GM18507 (cell line): ENCODE results near the gene PPP4R2.

Source experiments
- DNase-seq: peaks from one replicate; pipeline ENCODE4 v3.0.0; 2011; ENCODE audit warnings: low read depth; ENCODE audit not compliant: insufficient read length; ENCODE audit errors: extremely low spot score
- FAIRE-seq: peaks from 2 replicates; lab custom pipeline; 2011; peaks lifted over from hg19 to GRCh38; lab: Jason Lieb, UNC

Gene PPP4R2

DNA sequence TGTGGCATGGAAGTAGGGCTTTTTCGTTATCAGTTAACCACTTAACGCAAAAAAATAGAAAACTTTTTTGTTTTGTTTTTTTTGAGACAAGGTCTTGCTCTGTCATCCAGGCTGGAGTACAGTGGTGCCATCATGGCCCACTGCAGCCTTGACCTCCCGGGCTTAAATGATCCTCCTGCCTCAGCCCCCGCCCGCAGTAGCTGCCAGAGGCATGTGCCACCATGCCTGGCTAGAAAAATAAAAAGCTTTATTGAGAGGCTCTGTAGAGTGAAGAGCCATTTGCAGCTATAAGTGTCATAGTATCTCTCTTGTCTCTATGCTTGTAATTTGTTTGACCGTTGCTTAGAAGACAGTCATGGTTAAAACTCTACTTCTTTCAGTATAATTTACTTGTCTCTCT, 13.5 kb downstream of the PPP4R2 start:
- DNase-seq = no peak
- no peak for FAIRE-seq

DNA sequence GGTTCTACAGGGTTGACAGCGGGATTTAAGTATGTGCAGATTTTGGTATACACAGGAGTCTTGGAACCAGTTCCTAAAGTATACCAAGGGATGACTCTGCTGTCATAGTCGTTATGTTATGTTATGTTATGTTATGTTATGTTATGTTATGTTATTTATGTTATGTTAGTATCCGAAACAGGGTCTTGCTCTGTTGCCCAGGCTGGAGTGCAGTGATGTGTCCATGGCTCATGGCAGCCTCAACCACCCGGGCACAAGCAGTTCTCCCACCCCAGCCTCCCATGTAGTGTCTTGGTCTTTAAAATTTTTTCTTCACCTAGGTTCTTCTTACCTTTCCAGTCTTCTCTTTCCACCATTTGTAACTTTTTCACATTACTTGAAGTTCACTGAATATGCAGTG, 21.7 kb downstream of the PPP4R2 start:
- DNase-seq = no peak
- FAIRE-seq = no peak

DNA sequence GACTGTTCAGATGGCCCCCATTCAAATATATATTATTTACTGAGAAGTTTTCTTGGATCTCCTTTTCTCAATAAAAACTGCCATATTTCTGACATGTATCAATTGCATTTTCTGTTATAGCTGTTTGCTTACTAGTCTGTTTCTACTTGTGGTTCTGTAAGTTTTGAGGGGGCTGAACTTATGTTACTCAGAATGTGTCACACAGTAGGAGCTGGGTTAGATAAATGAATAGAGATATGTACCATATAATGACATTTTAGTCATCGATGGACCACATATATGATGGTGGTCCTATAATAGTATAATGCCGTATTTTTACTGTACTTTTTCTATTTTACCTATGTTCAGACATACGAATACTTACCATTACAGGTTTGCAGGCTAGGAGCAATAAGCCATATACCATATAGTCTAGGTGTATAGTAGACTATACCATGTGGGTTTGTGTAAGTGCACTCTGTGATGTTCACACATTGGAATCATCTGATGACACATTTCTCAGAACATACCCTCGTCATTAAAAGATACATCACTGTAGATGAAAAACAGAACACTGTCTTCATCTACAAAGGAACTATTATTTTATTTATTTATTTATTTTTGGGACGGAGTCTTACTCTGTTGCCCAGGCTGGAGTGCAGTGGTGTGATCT, 22.3 kb downstream of the PPP4R2 start:
- DNase-seq (no peak), FAIRE-seq (no peak)

DNA sequence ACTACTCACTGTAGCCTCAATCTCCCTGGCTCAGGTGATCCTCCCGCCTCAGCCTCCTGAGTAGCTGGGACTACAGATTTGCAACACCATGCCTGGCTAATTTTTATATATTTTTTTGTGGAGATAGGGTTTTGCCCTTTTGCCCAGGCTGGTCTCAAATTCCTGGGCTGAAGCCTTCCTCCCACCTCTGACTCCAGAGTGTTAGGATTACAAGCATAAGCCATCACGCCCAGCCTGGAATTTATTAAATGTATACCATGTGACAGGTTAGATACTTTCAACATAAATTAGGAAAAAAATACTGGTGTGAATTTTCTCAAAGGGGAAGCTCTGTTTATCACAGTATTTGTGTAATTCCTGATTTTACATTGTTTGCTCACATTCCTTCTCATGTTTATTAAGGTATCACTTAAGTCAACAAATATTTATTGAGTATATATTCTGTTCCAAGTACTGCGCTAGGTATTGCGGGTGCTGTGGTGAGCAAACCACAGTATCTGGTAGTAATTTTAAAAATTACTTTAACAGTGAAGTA, 24.8 kb downstream of the PPP4R2 start:
- FAIRE-seq = no peak
- no peak for DNase-seq

DNA sequence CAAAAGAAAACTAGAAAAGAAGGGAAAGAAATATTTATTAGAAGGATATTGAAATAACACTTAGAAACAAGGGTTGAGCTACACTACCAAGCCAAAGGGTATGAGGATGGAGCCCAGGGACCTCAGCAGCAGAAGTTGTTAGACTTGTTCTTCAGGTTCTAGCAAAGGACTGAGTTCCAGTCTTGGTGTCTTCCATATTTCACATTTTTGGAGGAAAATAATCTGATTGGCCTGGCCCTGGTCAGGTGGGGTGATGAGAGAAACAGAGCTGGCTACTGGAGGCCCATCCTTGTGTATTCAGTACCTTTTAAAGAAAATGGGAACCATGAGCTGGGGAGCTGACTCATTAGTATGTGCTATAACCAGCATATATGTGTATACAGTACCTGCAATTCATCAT, 28.2 kb downstream of the PPP4R2 start:
- FAIRE-seq (no peak), DNase-seq (no peak)

DNA sequence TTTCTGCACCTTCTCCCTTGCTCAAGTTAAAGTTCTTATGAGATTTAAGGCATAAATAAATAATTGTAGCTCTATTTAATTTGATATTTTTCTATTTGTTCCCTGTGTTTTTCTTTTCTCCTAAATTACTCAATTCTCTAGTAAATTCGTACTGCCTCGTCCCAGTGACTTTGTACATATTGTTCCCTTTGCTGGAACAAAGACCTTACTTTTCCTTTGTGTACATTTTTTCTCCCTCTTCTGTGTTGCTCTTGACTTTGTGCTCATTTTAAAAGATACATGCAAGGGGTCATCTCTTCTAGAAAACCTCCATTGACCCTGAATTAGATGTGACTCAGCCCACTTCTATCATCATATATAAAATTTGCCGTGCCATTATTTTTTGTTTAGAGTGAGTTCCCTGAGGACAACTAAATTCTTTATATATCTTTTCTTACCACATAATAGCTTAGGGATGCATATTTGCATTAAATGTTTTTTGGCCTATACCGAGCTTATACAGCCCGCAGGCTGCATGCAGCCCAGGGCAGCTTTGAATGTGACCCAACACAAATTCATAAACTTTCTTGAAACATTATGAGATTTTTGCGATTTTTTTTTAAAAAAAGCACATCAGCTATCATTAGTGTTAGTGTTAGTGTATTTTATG, 29.6 kb downstream of the PPP4R2 start:
- FAIRE-seq (no peak), DNase-seq (no peak)

DNA sequence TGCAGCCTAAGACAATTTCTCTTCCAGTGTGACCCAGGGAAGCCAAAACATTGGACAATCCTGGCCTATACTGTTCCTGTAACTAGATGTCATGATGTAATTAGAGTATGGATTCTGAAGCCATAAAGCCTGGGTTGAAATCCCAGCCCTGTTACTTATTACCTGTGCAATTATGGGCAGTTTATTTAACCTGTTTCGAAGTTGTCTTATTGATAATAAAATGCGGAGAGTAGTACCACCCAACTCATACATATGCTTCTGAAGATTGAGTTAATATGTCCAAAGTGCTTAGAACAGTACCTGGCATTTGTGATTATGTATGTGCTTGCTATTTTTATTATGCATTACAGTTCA, 30.1 kb downstream of the PPP4R2 start:
- DNase-seq (no peak), FAIRE-seq (no peak)

DNA sequence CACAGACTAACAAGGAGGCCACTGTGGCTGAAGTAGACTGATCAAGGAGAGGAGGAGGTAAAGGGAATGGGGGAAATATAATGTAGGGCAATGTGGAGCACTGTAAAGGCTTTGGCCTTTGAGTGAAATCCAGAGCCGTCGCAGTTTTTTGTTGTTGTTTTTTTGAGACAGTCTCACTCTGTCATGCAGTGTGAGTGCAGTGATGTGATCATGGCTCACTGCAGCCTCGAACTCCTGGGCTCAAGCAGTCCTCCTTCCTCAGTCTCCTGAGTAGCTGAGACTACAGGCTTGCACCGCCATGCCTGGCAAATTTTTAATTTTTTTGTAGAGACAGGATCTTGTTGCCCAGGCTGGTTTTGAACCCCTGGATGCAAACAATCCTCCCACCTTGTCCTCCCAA, 32.2 kb downstream of the PPP4R2 start:
- no peak for FAIRE-seq

DNA sequence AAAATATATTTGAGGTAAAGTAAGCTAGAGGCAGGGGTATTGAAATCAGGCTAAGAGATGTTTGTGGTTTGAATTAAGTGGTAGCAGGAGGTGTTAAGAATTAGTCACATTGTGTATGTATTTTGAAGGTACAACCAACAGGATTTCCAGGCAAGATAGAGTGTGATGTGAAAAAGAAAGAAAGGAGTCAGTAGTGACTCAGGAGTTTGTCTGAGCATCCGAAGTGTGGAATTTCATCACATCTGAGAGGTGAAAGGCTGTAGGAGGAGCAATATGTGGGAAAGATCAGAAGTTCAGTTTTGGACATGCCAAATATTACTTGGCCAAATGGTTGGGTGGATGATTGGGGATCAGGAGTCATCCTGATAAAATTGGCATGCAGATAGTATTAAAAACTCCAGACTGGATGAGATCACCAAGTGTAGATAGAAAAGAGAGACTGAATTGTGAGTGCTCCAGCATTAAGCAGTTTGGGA, 32.7 kb downstream of the PPP4R2 start:
- DNase-seq (no peak), FAIRE-seq (no peak)

More for the DNA sequence above, 32.2 kb downstream of the PPP4R2 start:
- no peak for DNase-seq

DNA sequence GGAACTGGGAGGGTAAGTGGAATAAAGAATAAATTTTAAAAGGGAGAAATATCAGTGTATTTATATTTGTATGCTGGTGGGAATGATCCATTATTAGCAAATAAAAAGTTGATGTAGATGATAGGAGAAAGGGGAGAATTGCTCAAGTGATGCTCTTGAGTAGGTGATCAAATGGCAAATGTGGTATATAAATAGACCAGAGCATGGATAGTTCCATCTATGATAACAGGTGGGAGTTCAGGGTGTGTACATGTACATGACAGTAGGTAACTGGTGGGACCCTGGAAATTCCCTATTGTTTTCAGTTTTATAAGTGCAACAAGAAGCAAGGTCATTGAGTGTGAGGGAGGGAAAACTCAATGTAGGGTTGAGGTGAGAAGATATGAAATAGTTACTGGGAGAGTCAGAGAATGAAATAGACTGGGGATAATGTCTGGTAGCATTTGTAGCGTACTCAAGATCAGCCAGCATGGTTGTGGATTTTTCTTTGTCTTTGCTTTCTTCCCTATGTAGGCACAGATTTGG, 33.5 kb downstream of the PPP4R2 start:
- FAIRE-seq (no peak), DNase-seq (no peak)

DNA sequence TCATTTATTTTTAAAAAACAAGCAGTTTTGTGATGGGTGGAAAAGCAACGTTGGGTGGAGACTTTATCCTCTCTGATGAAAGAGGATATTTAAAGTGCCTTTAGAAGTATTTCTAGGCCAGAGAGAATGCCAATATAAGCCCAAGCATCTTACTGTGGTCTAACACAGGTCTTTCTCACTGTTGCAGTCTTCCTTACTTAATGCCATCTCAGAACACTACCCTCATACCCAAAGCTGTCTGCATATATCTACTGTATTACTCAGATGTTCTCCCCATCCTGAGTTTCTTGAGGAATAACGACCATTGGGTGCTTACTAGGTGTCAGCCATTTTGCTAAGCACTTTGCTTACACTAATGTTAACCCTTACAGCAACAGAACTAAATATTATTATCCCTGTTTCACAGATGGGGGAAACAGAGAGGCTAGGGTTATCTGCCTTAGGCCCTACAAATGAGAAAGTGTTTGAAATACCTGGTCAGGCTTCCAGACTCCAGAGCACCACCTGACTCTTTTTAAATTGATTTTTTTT, 35.0 kb downstream of the PPP4R2 start:
- FAIRE-seq (no peak), DNase-seq (no peak)

DNA sequence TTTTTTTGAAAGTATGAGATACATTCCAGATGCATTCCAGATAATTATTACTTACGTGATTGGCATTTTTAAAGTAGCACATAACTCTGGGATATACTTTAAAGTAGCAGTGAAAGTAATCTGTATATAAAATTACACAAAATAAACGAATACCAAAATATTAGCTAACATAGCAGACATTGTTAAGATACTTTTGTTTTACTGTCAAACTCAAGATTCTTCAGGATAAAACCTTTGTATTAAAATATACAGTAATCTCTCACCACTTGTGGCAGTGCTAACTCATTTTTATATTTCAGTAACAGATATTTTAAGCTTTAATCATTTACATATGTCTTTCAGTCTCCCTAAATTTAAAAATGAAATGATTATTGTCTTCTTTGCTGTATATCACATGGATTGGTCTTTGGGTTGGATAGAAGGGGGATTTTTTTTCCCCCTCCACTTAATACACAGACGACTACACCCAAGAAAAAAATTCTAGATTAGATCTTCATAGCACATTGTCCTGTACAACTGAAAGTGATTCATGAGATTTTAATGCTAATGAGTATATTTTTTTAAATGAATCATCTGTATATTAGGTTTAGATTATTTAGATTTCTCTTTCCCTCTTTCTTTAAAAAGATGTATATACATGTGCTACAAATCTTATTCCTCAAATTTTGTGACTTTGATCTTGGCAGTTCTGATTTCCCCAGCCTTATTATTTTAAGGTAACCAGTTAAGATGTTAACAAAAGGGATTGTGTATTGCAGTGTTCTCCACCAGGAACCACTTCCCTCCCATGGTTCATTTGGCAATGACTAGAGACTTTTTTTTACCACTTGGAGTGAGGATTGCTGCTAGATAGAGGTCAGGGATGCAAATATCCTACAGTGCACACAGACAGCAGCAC, 40.3 kb downstream of the PPP4R2 start:
- peak; percentile 39 for FAIRE-seq

DNA sequence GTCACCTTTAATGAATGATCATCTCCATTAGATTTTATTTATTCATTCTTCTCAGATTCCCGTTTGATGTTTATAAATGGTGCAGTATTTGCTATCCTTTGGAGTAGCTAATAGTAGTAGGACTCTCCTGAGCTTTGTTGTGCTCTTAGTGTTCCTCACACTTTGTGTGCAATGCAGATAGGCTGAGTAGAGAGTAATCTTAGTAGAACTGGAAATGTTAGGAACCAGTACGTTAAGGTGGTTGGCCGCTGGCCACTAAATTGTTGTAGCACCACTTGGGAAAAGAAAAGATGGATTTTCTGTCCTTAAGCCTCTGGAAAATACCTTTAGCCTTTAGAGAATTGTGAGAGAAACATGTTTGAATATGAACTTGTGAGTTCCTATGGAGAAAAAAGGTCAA, 44.9 kb downstream of the PPP4R2 start:
- FAIRE-seq = no peak

More for the DNA sequence above, 40.3 kb downstream of the PPP4R2 start:
- DNase-seq = no peak

DNA sequence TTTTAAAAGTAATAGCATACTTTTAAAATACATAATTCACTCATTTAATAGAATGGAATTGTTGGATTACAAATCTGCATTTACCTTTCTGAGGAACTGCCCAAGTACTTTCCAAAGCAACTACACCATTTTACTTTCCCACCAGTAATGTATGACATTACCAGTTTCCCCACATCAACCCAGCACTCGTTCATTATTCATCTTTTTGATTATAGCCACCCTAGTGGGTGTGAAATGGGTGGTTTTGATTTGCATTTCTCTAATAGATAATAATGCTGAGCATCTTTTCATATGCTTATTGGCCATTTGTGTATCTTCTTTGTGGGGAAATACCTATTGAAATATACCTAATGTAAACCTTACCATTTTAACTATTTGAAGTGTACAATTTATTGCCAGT, 46.8 kb downstream of the PPP4R2 start:
- DNase-seq (no peak), FAIRE-seq (no peak)

More for the DNA sequence above, 44.9 kb downstream of the PPP4R2 start:
- no peak for DNase-seq

DNA sequence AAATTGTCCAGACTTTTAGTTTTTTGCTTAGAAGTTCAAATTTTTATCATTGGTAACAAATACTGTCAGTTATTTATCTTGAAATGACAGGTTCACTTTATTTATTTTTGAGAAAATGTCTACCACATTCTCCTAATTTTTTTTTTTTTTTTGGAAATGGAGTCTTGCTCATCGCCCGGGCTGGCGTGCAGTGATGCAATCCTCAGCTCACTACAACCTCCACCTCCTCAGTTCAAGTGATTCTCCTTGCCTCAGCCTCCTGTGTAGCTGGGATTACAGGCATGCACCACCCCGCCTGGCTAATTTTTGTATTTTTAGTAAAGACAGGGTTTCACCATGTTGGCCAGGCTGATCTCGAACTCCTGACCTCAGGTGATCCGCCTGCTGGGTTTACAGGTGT, 48.8 kb downstream of the PPP4R2 start:
- no peak for FAIRE-seq
- no peak for DNase-seq

DNA sequence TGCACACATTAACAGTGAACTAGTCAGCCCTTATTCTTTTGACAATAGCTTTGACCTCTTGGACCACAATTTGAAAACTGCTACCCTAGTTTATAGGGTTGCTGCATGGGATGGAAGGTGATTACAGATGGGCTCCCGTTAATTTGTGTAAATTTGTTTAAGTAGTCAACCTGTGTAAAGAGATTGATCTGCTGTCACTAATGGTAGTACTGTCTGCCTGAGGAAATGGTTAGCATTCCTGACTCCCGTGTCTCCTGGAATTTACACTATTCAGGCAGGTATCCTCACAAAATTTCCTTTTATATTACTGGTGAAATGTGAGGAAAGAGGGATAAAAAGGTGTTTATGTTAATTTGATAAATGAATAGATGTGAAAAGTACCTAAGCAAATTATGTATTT, 49.6 kb downstream of the PPP4R2 start:
- no peak for DNase-seq
- no peak for FAIRE-seq

DNA sequence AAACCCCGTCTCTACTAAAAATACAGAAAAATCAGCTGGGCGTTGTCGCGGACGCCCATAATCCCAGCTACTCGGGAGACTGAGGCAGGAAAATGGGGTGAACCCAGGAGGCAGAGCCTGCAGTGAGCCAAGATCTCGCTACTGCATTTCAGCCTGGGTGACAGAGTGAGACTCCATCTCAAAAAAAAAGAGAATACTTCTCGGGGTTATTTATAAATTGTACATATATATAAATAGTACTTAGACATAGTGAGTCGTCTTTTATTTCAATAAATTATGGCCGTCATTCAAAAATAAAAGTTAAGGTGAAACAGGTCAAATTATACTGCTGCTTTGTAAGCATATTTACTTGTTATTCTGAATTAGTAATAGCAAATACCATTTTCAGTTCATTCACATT, 52.7 kb downstream of the PPP4R2 start:
- DNase-seq = no peak
- no peak for FAIRE-seq

DNA sequence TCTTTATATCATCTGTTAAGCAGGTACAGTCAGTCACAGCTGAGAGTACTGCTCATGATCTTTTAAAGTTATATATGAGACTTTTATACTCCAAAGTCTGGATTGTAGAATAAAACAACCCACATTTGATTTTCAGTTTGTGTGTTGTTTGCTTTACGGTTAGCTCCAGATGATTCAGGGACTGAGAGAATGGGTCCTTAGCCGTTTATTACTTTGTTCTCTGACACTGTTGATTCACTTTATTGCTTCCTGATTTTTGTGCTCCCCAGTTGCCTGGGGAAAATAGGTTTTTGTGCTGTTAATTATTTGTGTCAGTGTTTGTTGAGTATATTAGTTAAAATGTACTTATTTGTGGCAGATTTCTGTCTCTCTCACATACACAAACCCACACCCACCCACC, 56.2 kb downstream of the PPP4R2 start:
- DNase-seq = no peak
- FAIRE-seq = no peak

DNA sequence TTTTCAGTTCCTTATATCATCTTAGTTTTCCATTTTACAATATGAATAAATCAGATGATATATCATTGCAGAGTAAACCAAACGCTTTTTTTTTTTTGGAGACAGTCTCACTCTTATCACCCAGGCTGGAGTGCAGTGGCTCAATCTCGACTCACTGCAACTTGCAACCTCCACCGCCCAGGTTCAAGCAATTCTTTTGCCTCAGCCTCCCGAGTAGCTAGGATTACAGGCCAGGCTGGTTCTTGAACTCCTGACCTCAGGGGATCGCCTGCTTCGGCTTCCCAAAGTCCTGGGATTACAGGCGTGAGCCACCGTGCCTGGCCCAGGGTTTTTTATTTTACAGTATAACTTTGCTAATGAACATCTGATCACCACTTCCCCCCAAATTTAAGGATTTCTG, 59.0 kb downstream of the PPP4R2 start:
- DNase-seq (no peak), FAIRE-seq (no peak)
